ENCODE data around the gene COBLL1.

COBLL1 gene

GRCh38 chr2:164887434-164888144 is 46.0 kb upstream of the COBLL1 start:
- Histone ChIP-seq H3K4me3 (ENCODE audit: low read length) (no peak overlapping the region), H3K4me2 (ENCODE audit: low read length) (no peak overlapping the region), H3K79me2 (ENCODE audit: low read length) (no peaks in the 10 kb centered on the region), H3K27ac (ENCODE audit: low read length) (no peak overlapping the region), H2AFZ (ENCODE audit: low read depth, low read length) (no peak overlapping the region), H3K9me3 (ENCODE audit: insufficient read depth, low read length) (no peaks in the 10 kb centered on the region), H3K36me3 (replicated peaks; ENCODE audit: low read depth, low read length) (no peaks in the 10 kb centered on the region), H4K20me1 (ENCODE audit: insufficient read depth, low read length) (no peaks in the 10 kb centered on the region), H3K9ac (ENCODE audit: low read length) (no peak overlapping the region), H3K4me1 (ENCODE audit: low read length) (no peaks in the 10 kb centered on the region), H3K27me3 (ENCODE audit: low read depth, low read length) (no peaks in the 10 kb centered on the region)
- TF ChIP-seq CTCF (IDR thresholded peaks at IDR 0.05; ENCODE audit: low read depth, low read length): no peak
- TF ChIP-seq EZH2phosphoT487 (IDR thresholded peaks at IDR 0.05; ENCODE audit: low read depth): no peak

GRCh38 chr2:164882276-164882675 is 40.7 kb upstream of the COBLL1 start:
- no peaks in the 10 kb centered on the region for H3K9me3 ChIP-seq (ENCODE audit: insufficient read depth, low read length)
- peaks cover 3% of the 10 kb centered on the region for H3K4me1 ChIP-seq (ENCODE audit: low read length)
- H3K27ac ChIP-seq (ENCODE audit: low read length): no peak overlapping the region
- H3K36me3 ChIP-seq (replicated peaks; ENCODE audit: low read depth, low read length): no peaks in the 10 kb centered on the region
- no peak overlapping the region for H3K4me3 ChIP-seq (ENCODE audit: low read length)
- no peak overlapping the region for H3K4me2 ChIP-seq (ENCODE audit: low read length)
- H3K79me2 ChIP-seq (ENCODE audit: low read length): no peaks in the 10 kb centered on the region
- H4K20me1 ChIP-seq (ENCODE audit: insufficient read depth, low read length): no peaks in the 10 kb centered on the region
- TF ChIP-seq EZH2phosphoT487 (IDR thresholded peaks at IDR 0.05; ENCODE audit: low read depth) (no peak), CTCF (IDR thresholded peaks at IDR 0.05; ENCODE audit: low read depth, low read length) (no peak)
- no peak overlapping the region for H3K9ac ChIP-seq (ENCODE audit: low read length)
- H2AFZ ChIP-seq (ENCODE audit: low read depth, low read length): no peak overlapping the region
- H3K27me3 ChIP-seq (ENCODE audit: low read depth, low read length): no peaks in the 10 kb centered on the region

- H3K4me1 ChIP-seq (ENCODE audit: low read length): peaks cover 10% of the 10 kb centered on the region
- no peak overlapping the region for H3K4me2 ChIP-seq (ENCODE audit: low read length)
- no peak overlapping the region for H3K9ac ChIP-seq (ENCODE audit: low read length)
- no peaks in the 10 kb centered on the region for H3K36me3 ChIP-seq (replicated peaks; ENCODE audit: low read depth, low read length)
- no peak overlapping the region for H3K27ac ChIP-seq (ENCODE audit: low read length)
- H2AFZ ChIP-seq (ENCODE audit: low read depth, low read length): no peak overlapping the region
- H3K9me3 ChIP-seq (ENCODE audit: insufficient read depth, low read length): no peaks in the 10 kb centered on the region
- no peak overlapping the region for H3K4me3 ChIP-seq (ENCODE audit: low read length)
- TF ChIP-seq EZH2phosphoT487 (IDR thresholded peaks at IDR 0.05; ENCODE audit: low read depth) (no peak), CTCF (IDR thresholded peaks at IDR 0.05; ENCODE audit: low read depth, low read length) (no peak)
- H3K79me2 ChIP-seq (ENCODE audit: low read length): no peaks in the 10 kb centered on the region
- H3K27me3 ChIP-seq (ENCODE audit: low read depth, low read length): no peaks in the 10 kb centered on the region
- H4K20me1 ChIP-seq (ENCODE audit: insufficient read depth, low read length): no peaks in the 10 kb centered on the region
Observed at GRCh38 chr2:164881524-164881923, 39.9 kb upstream of the COBLL1 start.

- H3K4me2 ChIP-seq (ENCODE audit: low read length): no peak overlapping the region
- H3K4me3 ChIP-seq (ENCODE audit: low read length): no peak overlapping the region
- no peak overlapping the region for H3K27ac ChIP-seq (ENCODE audit: low read length)
- H4K20me1 ChIP-seq (ENCODE audit: insufficient read depth, low read length): no peaks in the 10 kb centered on the region
- H3K27me3 ChIP-seq (ENCODE audit: low read depth, low read length): no peaks in the 10 kb centered on the region
- H3K9ac ChIP-seq (ENCODE audit: low read length): no peak overlapping the region
- peaks cover 11% of the 10 kb centered on the region for H3K4me1 ChIP-seq (ENCODE audit: low read length)
- no peak overlapping the region for H2AFZ ChIP-seq (ENCODE audit: low read depth, low read length)
- H3K36me3 ChIP-seq (replicated peaks; ENCODE audit: low read depth, low read length): no peaks in the 10 kb centered on the region
- H3K9me3 ChIP-seq (ENCODE audit: insufficient read depth, low read length): no peaks in the 10 kb centered on the region
- no peaks in the 10 kb centered on the region for H3K79me2 ChIP-seq (ENCODE audit: low read length)
- TF ChIP-seq CTCF (IDR thresholded peaks at IDR 0.05; ENCODE audit: low read depth, low read length) (no peak), EZH2phosphoT487 (IDR thresholded peaks at IDR 0.05; ENCODE audit: low read depth) (no peak)
Observed at GRCh38 chr2:164879901-164880535, 38.4 kb upstream of the COBLL1 start.
